Keratinocyte (primary cell): ENCODE results near the gene NPDC1. TPM values are rescaled to one million over a fixed set of nuclear protein-coding genes. Genes with fewer than 3 reads are reported as not detected.

ENCODE experiments used
- DNase-seq: peaks from one replicate; pipeline ENCODE4 v3.0.0-alpha.2; 2011; ENCODE audit warnings: low read depth, missing footprints, low spot score
- FAIRE-seq: peaks from 2 replicates; lab custom pipeline; 2011; peaks lifted over from hg19 to GRCh38; lab: Jason Lieb, UNC
- H2AFZ ChIP-seq: 2 replicates; pipeline ENCODE4 v1.6.0; 2012; ENCODE audit warnings: low read length, control low read depth, inconsistent platforms; ENCODE audit not compliant: control insufficient read depth
- H3K27ac ChIP-seq: 2 replicates; pipeline ENCODE4 v1.5.1; 2011; ENCODE audit warnings: low read length; ENCODE audit not compliant: control insufficient read depth, insufficient read depth
- H3K27me3 ChIP-seq: 3 replicates; pipeline ENCODE4 v1.6.0; 2011; ENCODE audit warnings: low read length; ENCODE audit not compliant: control insufficient read depth, insufficient read depth; ENCODE audit errors: extremely low read depth
- H3K36me3 ChIP-seq, 2 experiments: 2 replicates in 1 of 2; 3 replicates in 1 of 2; pipeline ENCODE4 v1.5.1; 2011; ENCODE audit warnings: low read length in 2 of 2, mild to moderate bottlenecking in 1 of 2; ENCODE audit not compliant: control insufficient read depth in 2 of 2, insufficient read depth in 2 of 2; ENCODE audit errors: extremely low read depth in 1 of 2
- H3K4me1 ChIP-seq: 3 replicates; pipeline ENCODE4 v1.5.1; 2011; ENCODE audit warnings: low read length; ENCODE audit not compliant: control insufficient read depth, insufficient read depth; ENCODE audit errors: extremely low read depth
- H3K4me2 ChIP-seq: 3 replicates; pipeline ENCODE4 v1.6.0; 2011; ENCODE audit warnings: low read depth, low read length; ENCODE audit not compliant: control insufficient read depth, insufficient read depth; ENCODE audit errors: extremely low read depth
- H3K4me3 ChIP-seq, 3 experiments: fragments of 200-600 bp in 1 of 3; sonication (generic) in 1 of 3; 2 replicates in 2 of 3; 3 replicates in 1 of 3; pipeline ENCODE4 v1.5.1; 2011 to 2016; ENCODE audit warnings: low read length in 3 of 3, mild to moderate bottlenecking in 3 of 3, control low read depth in 2 of 3, inconsistent platforms in 1 of 3, low read depth in 1 of 3, mixed read lengths in 1 of 3, mixed run types in 1 of 3, moderate library complexity in 1 of 3; ENCODE audit not compliant: control insufficient read depth in 2 of 3, insufficient read depth in 2 of 3; ENCODE audit errors: extremely low read depth in 1 of 3
- H3K79me2 ChIP-seq: 2 replicates; pipeline ENCODE4 v1.6.0; 2012; ENCODE audit warnings: low read length; ENCODE audit not compliant: control insufficient read depth, insufficient read depth
- H3K9ac ChIP-seq: 3 replicates; pipeline ENCODE4 v1.6.0; 2011; ENCODE audit warnings: low read length; ENCODE audit not compliant: control insufficient read depth, insufficient read depth; ENCODE audit errors: extremely low read depth
- H3K9me1 ChIP-seq: 3 replicates; pipeline ENCODE4 v1.6.0; 2011; ENCODE audit warnings: low read length; ENCODE audit not compliant: control insufficient read depth, insufficient read depth; ENCODE audit errors: extremely low read depth
- H3K9me3 ChIP-seq: 2 replicates; pipeline ENCODE4 v1.5.1; 2012; ENCODE audit warnings: low read depth, low read length; ENCODE audit not compliant: control insufficient read depth
- H4K20me1 ChIP-seq: 3 replicates; pipeline ENCODE4 v1.6.0; 2011; ENCODE audit warnings: low read length; ENCODE audit not compliant: control insufficient read depth, insufficient read depth; ENCODE audit errors: extremely low read depth
- EZH2 ChIP-seq: IDR thresholded peaks from one replicate; pipeline ENCODE4 v1.6.1; 2012; ENCODE audit warnings: inconsistent platforms, mild to moderate bottlenecking, low read length, moderate library complexity
- dilution Hi-C: fragments of 300-500 bp; cut with MboI; formaldehyde crosslinking; loops from one replicate; pipeline ENCODE4 v1.7.0; 2020; ENCODE audit warnings: low sequenced_read_pairs; ENCODE audit not compliant: extremely low pct_ligation_motif_present
- polyA plus RNA-seq, 5 experiments: library from polyadenylated mRNA; depleted of rRNA in 3 of 5; stranded (reverse) in 3 of 5; stranded (forward) in 1 of 5; unstranded in 1 of 5; fragments of >200 nt; gene quantifications; 1 replicate in 1 of 5; 2 replicates in 3 of 5; 3 replicates in 1 of 5; pipeline versions ENCODE4 v1.2.1 to v1.2.3, GENCODE V29; 2011 to 2012; ENCODE audit warnings: missing spikeins in 2 of 5, low read depth in 1 of 5, low replicate concordance in 1 of 5
- TF ChIP-seq, protein P1 (sequence below), 3 experiments: IDR thresholded peaks in 1 of 3; conservative IDR thresholded peaks in 1 of 3; optimal IDR thresholded peaks in 1 of 3; 2 replicates in 2 of 3; 3 replicates in 1 of 3; pipeline versions ENCODE3 to v1.5.1; 2011; ENCODE audit warnings: low read length in 3 of 3, mild to moderate bottlenecking in 3 of 3, moderate library complexity in 2 of 3, control low read depth in 1 of 3, inconsistent platforms in 1 of 3; ENCODE audit not compliant: insufficient read depth in 2 of 3; ENCODE audit errors: extremely low read depth in 1 of 3

The NPDC1 gene
- polyA plus RNA-seq, 1 donor (not counting 4 experiments of a cell fraction or from before 2014, with no cell fraction given), result 9.8 TPM

DNA sequence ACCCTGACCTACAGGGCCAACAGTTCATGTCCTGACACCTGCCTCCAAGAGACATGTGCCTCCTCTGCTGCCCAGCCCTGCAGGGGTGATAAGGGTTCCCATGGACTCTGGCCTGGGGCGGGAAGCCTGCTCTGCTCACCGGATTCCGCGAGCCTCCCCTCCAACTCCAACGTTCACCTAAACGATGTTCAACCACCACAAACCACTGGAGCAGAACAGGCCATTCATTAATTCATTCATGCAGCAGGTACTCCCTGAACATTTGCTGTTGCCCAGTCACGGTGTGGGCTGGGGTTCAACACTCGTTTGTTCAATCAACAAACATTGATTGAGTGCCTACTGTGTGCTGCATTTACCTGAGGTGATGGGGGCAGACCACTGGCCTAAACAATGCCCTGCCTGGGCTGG lies 28.0 kb upstream of the NPDC1 start:
- TF ChIP-seq, protein P1, sequence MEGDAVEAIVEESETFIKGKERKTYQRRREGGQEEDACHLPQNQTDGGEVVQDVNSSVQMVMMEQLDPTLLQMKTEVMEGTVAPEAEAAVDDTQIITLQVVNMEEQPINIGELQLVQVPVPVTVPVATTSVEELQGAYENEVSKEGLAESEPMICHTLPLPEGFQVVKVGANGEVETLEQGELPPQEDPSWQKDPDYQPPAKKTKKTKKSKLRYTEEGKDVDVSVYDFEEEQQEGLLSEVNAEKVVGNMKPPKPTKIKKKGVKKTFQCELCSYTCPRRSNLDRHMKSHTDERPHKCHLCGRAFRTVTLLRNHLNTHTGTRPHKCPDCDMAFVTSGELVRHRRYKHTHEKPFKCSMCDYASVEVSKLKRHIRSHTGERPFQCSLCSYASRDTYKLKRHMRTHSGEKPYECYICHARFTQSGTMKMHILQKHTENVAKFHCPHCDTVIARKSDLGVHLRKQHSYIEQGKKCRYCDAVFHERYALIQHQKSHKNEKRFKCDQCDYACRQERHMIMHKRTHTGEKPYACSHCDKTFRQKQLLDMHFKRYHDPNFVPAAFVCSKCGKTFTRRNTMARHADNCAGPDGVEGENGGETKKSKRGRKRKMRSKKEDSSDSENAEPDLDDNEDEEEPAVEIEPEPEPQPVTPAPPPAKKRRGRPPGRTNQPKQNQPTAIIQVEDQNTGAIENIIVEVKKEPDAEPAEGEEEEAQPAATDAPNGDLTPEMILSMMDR (optimal IDR thresholded peaks at IDR 0.05 in 1 of 3, IDR thresholded peaks at IDR 0.05 in 1 of 3, conservative IDR thresholded peaks at IDR 0.05 in 1 of 3; ENCODE audit: extremely low read depth in 1 of 3, insufficient read depth in 2 of 3, low read length in 3 of 3), result no peak
- no peak for TF ChIP-seq EZH2
- Histone ChIP-seq H3K4me3 (no peak overlapping the region), H2AFZ (no peak overlapping the region), H3K9ac (no peak overlapping the region), H3K4me1 (peaks cover 14% of the 10 kb centered on the region), H3K4me2 (no peak overlapping the region), H3K9me3 (no peaks in the 10 kb centered on the region), H4K20me1 (no peaks in the 10 kb centered on the region), H3K36me3 (no peaks in the 10 kb centered on the region), H3K79me2 (no peaks in the 10 kb centered on the region), H3K27ac (no peak overlapping the region), H3K9me1 (no peaks in the 10 kb centered on the region), H3K27me3 (no peaks in the 10 kb centered on the region)
- DNase-seq, result no peak
- no peak for FAIRE-seq
- dilution Hi-C loops, result no loop called here

DNA sequence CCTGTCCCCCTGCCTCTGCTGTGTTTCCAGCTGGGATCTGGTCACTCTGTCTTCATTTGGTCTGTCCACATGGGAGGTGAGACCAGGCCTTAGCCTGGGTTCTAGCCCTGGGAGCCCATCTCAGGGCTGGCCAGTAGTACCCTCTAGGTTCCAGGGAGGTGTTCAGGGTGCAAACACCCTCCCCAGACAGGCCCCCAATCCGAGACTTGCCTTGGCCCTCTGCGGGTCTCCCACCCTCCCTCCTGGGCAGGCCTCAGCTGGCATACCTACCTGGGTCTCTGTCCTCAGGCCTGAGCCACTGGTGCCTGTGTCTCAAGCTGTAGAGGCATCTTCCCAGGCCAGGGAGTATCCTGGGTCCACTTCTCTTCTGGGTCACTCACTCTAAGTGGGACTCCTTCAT lies 25.3 kb upstream of the NPDC1 start:
- Histone ChIP-seq H3K4me1 (peaks cover 13% of the 10 kb centered on the region), H3K27me3 (no peaks in the 10 kb centered on the region), H3K27ac (no peak overlapping the region), H2AFZ (no peak overlapping the region), H3K79me2 (no peaks in the 10 kb centered on the region), H3K9me3 (no peaks in the 10 kb centered on the region), H3K36me3 (no peaks in the 10 kb centered on the region), H3K4me3 (peak overlapping the region in 1 of 3 experiments; percentile 61), H4K20me1 (no peaks in the 10 kb centered on the region), H3K4me2 (peak overlapping the region; percentile 70), H3K9me1 (no peaks in the 10 kb centered on the region), H3K9ac (no peak overlapping the region)
- FAIRE-seq (no peak), DNase-seq (no peak)
- TF ChIP-seq, protein P1 (optimal IDR thresholded peaks at IDR 0.05 in 1 of 3, IDR thresholded peaks at IDR 0.05 in 1 of 3, conservative IDR thresholded peaks at IDR 0.05 in 1 of 3; ENCODE audit: extremely low read depth in 1 of 3, insufficient read depth in 2 of 3, low read length in 3 of 3), result no peak
- TF ChIP-seq EZH2, result no peak
- dilution Hi-C loops, result no loop called here
